CD8-positive, alpha-beta memory T cell (primary cell): Measurements from ENCODE around the gene LPCAT4. TPM values are rescaled to one million over a fixed set of nuclear protein-coding genes. Genes with fewer than 3 reads are reported as not detected.
A peak's percentile ranks its signal among the peaks of the same experiment; 100 is the strongest.
"Not testable (repeated sequence)": the region's sequence is repeated elsewhere in the genome, so short reads cannot be mapped to it uniquely, and the experiment has no call there.

Experiments
- CTCF ChIA-PET: fragments of 350-600 bp; sonication (Branson Sonifier 250); formaldehyde crosslinking; loops from one replicate; lab custom pipeline; 2021; ENCODE audit warnings: antibody characterized with exemption; lab: Charles Lee
- POLR2A ChIA-PET: fragments of 350-600 bp; sonication (Branson Sonifier 250); formaldehyde crosslinking; loops from one replicate; lab custom pipeline; 2021; ENCODE audit warnings: antibody characterized with exemption; lab: Charles Lee
- DNase-seq, 5 donors: peaks; one replicate each; pipeline versions ENCODE4 v3.0.0 to v3.0.0-alpha.2; 2020 to 2022; ENCODE audit warnings: mixed read lengths in 1 of 5
- H3K27ac ChIP-seq: one replicate; pipeline ENCODE4 v1.7.0; 2013; ENCODE audit warnings: low read depth, mild to moderate bottlenecking, low read length, moderate library complexity
- H3K27me3 ChIP-seq: 2 replicates; pipeline ENCODE4 v1.7.0; 2013; ENCODE audit warnings: low read length, mild to moderate bottlenecking; ENCODE audit not compliant: insufficient read depth, poor library complexity, severe bottlenecking
- H3K36me3 ChIP-seq: 2 replicates; pipeline ENCODE4 v1.7.0; 2013; ENCODE audit warnings: mild to moderate bottlenecking, low read length, moderate library complexity; ENCODE audit not compliant: insufficient read depth
- H3K4me1 ChIP-seq: 2 replicates; pipeline ENCODE4 v1.7.0; 2013; ENCODE audit warnings: mild to moderate bottlenecking, low read length, moderate library complexity; ENCODE audit not compliant: insufficient read depth
- H3K4me3 ChIP-seq: 2 replicates; pipeline ENCODE4 v1.7.0; 2013; ENCODE audit warnings: mild to moderate bottlenecking, low read length
- H3K9me3 ChIP-seq: 2 replicates; pipeline ENCODE4 v1.7.0; 2013; ENCODE audit warnings: mild to moderate bottlenecking, low read length
- H3K27ac Mint-ChIP-seq, 8 donors: one replicate each; pipeline ENCODE4 v1.8.0; 2020 to 2021; ENCODE audit warnings: mixed read lengths in 8 of 8, mild to moderate bottlenecking in 6 of 8, inconsistent platforms in 3 of 8, moderate library complexity in 3 of 8
- H3K27me3 Mint-ChIP-seq, 2 donors: one replicate each; pipeline ENCODE4 v1.8.0; 2020 to 2021; ENCODE audit warnings: mixed read lengths in 2 of 2, mild to moderate bottlenecking in 1 of 2, moderate library complexity in 1 of 2
- H3K36me3 Mint-ChIP-seq, 3 donors: one replicate each; pipeline ENCODE4 v1.8.0; 2020 to 2021; ENCODE audit warnings: mixed read lengths in 3 of 3, inconsistent platforms in 1 of 3, mild to moderate bottlenecking in 1 of 3
- H3K4me1 Mint-ChIP-seq, 3 donors: one replicate each; pipeline ENCODE4 v1.8.0; 2020 to 2021; ENCODE audit warnings: mixed read lengths in 3 of 3, inconsistent platforms in 1 of 3, mild to moderate bottlenecking in 1 of 3
- H3K4me3 Mint-ChIP-seq, 7 donors: one replicate each; pipeline ENCODE4 v1.8.0; 2020 to 2021; ENCODE audit warnings: mixed read lengths in 7 of 7, mild to moderate bottlenecking in 6 of 7, moderate library complexity in 4 of 7, inconsistent platforms in 2 of 7
- H3K9me3 Mint-ChIP-seq, 5 donors: one replicate each; pipeline ENCODE4 v1.8.0; 2020 to 2022; ENCODE audit warnings: mixed read lengths in 5 of 5, mild to moderate bottlenecking in 3 of 5, moderate library complexity in 2 of 5, inconsistent platforms in 1 of 5
- polyA plus RNA-seq: library from polyadenylated mRNA; unstranded; fragments of 300-500 nt; fragmentation: Illumina TruSeq; gene quantifications from one replicate; pipeline ENCODE4 v1.2.3, GENCODE V29; 2021
- total RNA-seq, 2 experiments: library from RNA; stranded (reverse); gene quantifications; one replicate each; pipeline ENCODE4 v1.2.3, GENCODE V29; 2021

The LPCAT4 gene
- total and polyA plus RNA-seq, 3 experiments from 2014 or later = 17.4 to 57.4 (median 49.5) TPM

DNA sequence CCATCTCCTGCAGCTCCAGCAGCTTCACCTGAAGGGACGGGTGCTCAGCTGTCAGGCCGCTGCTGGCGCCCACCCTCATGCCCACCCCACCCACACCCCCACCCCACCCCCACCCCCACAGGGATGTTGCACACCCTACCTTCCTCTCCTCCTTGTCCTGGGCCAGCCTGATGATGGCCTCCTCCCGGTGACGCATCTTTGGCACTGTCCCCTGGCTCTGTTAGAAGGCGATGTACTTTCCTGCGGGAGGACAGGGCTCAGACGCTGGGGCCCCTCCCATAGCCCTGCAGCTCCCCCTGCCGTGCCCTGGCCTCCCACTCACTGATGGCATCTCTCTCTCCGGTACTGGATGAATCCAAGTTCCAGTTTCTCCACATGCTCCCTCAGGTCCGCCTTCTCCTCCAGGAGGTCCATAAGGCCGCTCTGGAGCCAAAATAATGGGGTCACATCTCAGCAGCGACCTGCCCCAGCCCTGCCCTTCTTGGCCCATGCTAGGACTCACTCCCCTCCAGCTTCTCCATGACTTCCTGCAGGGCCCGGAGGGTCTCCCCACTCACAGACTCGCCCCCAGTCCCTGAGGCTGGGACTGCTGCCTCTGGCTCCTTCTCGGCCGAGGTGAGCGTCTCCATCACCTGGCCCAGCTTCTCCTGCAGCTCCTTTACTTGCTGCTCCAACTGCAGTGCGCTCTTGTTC is 15.0 kb upstream of the LPCAT4 start:
- H3K27me3 ChIP-seq, CTCF ChIA-PET, H3K4me3 ChIP-seq, DNase-seq, H3K36me3 ChIP-seq, H3K4me1 Mint-ChIP-seq, H3K4me1 ChIP-seq, POLR2A ChIA-PET, H3K36me3 Mint-ChIP-seq, H3K9me3 ChIP-seq, H3K27ac ChIP-seq, H3K27me3 Mint-ChIP-seq, H3K9me3 Mint-ChIP-seq, H3K4me3 Mint-ChIP-seq, H3K27ac Mint-ChIP-seq: not testable (repeated sequence)

DNA sequence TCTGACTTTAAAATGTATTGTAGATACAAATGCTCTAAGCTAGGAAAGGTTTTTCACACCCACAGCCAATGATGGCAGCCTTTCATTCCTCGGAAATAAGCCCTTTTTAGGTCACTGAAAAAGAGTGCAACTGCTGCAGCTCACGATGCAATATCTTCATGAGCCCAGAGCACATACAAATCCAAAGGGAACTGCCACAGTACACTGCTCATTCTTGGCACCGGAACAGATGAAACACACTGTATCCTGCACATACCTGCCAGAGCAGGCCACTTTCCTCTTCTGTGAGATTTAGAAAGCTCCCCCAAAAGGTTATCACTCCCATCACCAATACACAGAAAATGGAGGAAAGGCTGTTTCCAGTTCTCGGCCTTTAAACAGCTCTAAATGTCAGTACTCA is 13.5 kb upstream of the LPCAT4 start:
- POLR2A ChIA-PET, H3K27ac Mint-ChIP-seq, H3K27me3 ChIP-seq, CTCF ChIA-PET, H3K27me3 Mint-ChIP-seq, H3K36me3 ChIP-seq, H3K4me3 Mint-ChIP-seq, H3K27ac ChIP-seq, DNase-seq, H3K4me1 Mint-ChIP-seq, H3K9me3 Mint-ChIP-seq, H3K9me3 ChIP-seq, H3K4me3 ChIP-seq, H3K4me1 ChIP-seq, H3K36me3 Mint-ChIP-seq: not testable (repeated sequence)

DNA sequence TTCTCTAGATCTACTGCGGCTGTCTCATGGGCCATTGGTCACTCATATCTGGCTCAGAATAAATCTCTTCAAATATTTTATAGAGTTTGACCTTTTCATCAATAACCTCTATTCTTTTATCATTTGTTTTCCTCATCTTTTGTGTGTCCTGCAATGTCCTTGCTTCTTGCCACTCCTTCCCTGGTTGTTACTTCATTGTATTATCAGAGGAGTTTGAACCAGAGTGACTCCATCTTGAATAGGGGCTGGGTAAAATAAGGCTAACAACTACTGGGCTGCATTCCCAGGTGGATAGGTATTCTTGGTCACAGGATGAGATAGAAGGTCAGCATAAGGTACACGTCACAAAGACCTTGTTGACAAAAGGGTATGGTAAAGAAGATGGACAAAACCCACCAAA is 9.9 kb upstream of the LPCAT4 start:
- H3K4me3 Mint-ChIP-seq = no peak overlapping the region
- no peak overlapping the region for H3K27ac Mint-ChIP-seq
- POLR2A ChIA-PET = no interaction called here
- no peaks in the 10 kb centered on the region for H3K4me1 Mint-ChIP-seq
- peaks cover 0 to 6% (median 1%) of the 10 kb centered on the region in 3 donors for H3K36me3 Mint-ChIP-seq
- H3K27me3 Mint-ChIP-seq = peaks cover 0 to 2% of the 10 kb centered on the region in 2 donors
- no peaks in the 10 kb centered on the region for H3K9me3 ChIP-seq
- H3K9me3 Mint-ChIP-seq = no peaks in the 10 kb centered on the region
- no peak for DNase-seq
- no peaks in the 10 kb centered on the region for H3K36me3 ChIP-seq
- CTCF ChIA-PET = no interaction called here
- H3K27me3 ChIP-seq = no peaks in the 10 kb centered on the region
- H3K27ac ChIP-seq = no peak overlapping the region
- H3K4me1 ChIP-seq = no peaks in the 10 kb centered on the region
- no peak overlapping the region for H3K4me3 ChIP-seq

DNA sequence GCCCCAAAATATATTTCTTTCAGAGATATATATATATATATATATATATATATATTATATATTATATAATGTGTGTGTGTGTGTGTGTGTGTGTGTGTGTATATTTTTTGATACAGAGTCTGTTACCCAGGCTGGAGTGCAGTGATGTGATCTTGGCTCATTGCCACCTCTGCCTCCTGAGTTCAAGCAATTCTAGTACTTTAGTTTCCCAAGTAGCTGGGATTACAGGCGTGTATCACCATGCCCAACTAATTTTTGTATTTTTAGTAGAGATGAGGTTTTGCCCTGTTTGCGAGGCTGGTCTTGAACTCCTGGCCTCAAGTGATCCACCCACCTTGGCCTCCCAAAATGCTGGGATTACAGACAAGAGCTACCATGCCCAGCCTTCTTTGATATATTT is 8.5 kb upstream of the LPCAT4 start:
- H3K36me3 ChIP-seq, H3K27me3 ChIP-seq, DNase-seq, H3K27ac ChIP-seq, H3K4me1 Mint-ChIP-seq, CTCF ChIA-PET, H3K4me1 ChIP-seq, POLR2A ChIA-PET, H3K9me3 Mint-ChIP-seq, H3K4me3 ChIP-seq, H3K9me3 ChIP-seq, H3K4me3 Mint-ChIP-seq, H3K27me3 Mint-ChIP-seq, H3K36me3 Mint-ChIP-seq: not testable (repeated sequence)
- peak overlapping the region in 1 of 8 donors; percentile 3 for H3K27ac Mint-ChIP-seq

DNA sequence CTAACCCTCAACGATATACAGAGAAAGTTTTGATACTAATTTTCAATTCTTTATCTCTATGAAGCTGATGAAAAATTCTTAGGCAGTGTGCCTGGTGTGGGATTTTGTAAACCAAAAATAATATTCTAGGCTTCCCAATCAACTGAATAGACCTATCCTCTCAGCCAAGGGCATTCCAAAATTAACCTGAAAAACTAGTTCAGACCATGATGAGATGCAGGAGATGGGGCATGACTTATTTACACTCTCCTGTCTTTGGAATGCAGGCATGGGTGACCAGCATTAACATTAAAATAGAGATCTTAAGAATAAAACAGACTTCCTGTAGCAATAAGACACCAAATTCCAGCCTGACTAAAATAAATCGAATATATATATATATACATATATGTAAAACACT is 7.8 kb upstream of the LPCAT4 start:
- Mint-ChIP-seq H3K27ac (no peak overlapping the region), H3K36me3 (peaks cover 0 to 2% (median 0%) of the 10 kb centered on the region in 3 donors), H3K9me3 (no peaks in the 10 kb centered on the region), H3K4me1 (peaks cover 1 to 6% (median 4%) of the 10 kb centered on the region in 3 donors), H3K4me3 (no peak overlapping the region), H3K27me3 (peaks cover 0 to 2% of the 10 kb centered on the region in 2 donors)
- POLR2A ChIA-PET = no interaction called here
- Histone ChIP-seq H3K27me3 (no peaks in the 10 kb centered on the region), H3K4me1 (no peaks in the 10 kb centered on the region), H3K27ac (no peak overlapping the region), H3K4me3 (no peak overlapping the region), H3K36me3 (no peaks in the 10 kb centered on the region), H3K9me3 (no peaks in the 10 kb centered on the region)
- DNase-seq = no peak
- CTCF ChIA-PET = no interaction called here

DNA sequence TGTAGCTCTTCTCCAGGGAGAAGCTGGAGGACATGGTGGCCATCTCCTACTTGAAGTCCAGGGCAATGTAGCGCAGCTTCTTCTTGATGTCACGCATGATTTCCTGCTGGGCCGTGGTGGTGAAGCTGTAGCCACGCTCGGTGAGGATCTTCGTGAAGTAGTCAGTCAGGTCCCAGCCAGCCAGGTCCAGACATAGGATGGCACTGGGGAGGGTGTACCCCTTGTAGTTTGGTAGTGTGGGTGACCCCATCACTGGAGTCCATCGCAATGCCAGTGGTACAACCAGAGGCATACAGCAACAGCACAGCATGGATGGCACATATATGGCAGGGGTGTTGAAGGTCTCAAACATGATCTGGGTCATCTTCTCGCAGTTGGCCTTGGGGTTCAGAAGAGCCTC is 7.0 kb upstream of the LPCAT4 start:
- no peaks in the 10 kb centered on the region for H3K9me3 ChIP-seq
- H3K36me3 ChIP-seq = no peaks in the 10 kb centered on the region
- DNase-seq = no peak
- Mint-ChIP-seq H3K27me3 (peaks cover 0 to 2% of the 10 kb centered on the region in 2 donors), H3K9me3 (no peaks in the 10 kb centered on the region), H3K4me1 (peaks cover 4 to 11% (median 5%) of the 10 kb centered on the region in 3 donors), H3K36me3 (no peaks in the 10 kb centered on the region), H3K4me3 (no peak overlapping the region), H3K27ac (peak overlapping the region in 2 of 8 donors; percentile 22 to 73)
- CTCF ChIA-PET = no interaction called here
- H3K27me3 ChIP-seq = no peaks in the 10 kb centered on the region
- no peaks in the 10 kb centered on the region for H3K4me1 ChIP-seq
- POLR2A ChIA-PET = no interaction called here
- H3K4me3 ChIP-seq = no peak overlapping the region
- no peak overlapping the region for H3K27ac ChIP-seq

DNA sequence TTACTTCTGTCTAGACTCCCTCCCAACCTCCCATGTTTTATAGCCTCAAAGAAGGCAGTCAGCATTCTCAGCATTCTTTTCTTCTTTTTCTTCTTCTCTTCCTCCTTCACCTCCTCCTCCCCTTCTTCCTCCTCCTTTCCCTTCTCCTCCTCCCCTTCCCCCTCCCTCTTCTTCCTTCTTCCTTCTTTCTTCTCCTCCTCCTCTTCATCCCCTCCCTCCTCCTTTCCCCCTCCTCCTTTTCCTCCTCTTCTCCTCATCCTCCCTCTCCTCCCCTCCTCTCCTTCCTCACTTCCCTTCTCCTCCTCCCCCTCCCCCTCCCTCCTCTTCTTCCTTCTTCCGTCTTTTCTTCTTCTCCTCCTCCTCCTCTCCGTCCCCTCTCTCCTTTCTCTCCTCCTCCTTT is 3.6 kb upstream of the LPCAT4 start:
- CTCF ChIA-PET = no interaction called here
- no peak for DNase-seq
- Histone ChIP-seq H3K9me3 (no peaks in the 10 kb centered on the region), H3K4me1 (peaks cover 15% of the 10 kb centered on the region), H3K27ac (no peak overlapping the region), H3K4me3 (no peak overlapping the region), H3K36me3 (no peaks in the 10 kb centered on the region), H3K27me3 (no peaks in the 10 kb centered on the region)
- H3K27ac Mint-ChIP-seq = peak overlapping the region in 7 of 8 donors; percentile 21 to 83 (median 50)
- peaks cover 0 to 13% (median 0%) of the 10 kb centered on the region in 3 donors for H3K36me3 Mint-ChIP-seq
- no peaks in the 10 kb centered on the region for H3K27me3 Mint-ChIP-seq
- POLR2A ChIA-PET = no interaction called here
- H3K4me3 Mint-ChIP-seq = peak overlapping the region in 2 of 7 donors; percentile 36 to 70
- peaks cover 19 to 34% (median 23%) of the 10 kb centered on the region in 3 donors for H3K4me1 Mint-ChIP-seq
- H3K9me3 Mint-ChIP-seq = no peaks in the 10 kb centered on the region

DNA sequence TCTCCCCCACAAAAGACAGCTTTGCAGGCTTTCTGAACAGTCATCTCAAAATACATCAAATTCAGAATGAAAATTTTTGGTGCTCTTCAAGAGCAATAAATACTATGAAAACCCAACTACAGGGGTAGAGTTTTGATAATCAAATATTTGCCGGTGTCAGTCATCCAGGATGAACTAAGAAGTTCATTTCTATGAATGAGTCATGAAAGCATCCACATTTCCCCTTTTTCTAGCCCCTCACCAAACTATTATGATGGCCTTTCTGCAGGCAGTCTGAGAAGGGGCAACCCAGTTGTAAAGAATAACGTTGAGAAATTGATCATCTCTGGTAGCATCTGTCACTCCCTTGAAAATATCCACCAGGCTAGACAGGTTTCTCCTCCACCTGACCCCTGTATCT is 3.1 kb upstream of the LPCAT4 start:
- peaks cover 20% of the 10 kb centered on the region for H3K4me1 ChIP-seq
- peak overlapping the region in 3 of 7 donors; percentile 2 to 70 (median 36) for H3K4me3 Mint-ChIP-seq
- POLR2A ChIA-PET = no interaction called here
- no peaks in the 10 kb centered on the region for H3K9me3 Mint-ChIP-seq
- CTCF ChIA-PET = no interaction called here
- H3K4me1 Mint-ChIP-seq = peaks cover 24 to 39% (median 28%) of the 10 kb centered on the region in 3 donors
- no peaks in the 10 kb centered on the region for H3K36me3 ChIP-seq
- no peaks in the 10 kb centered on the region for H3K9me3 ChIP-seq
- H3K4me3 ChIP-seq = no peak overlapping the region
- peaks cover 0 to 13% (median 0%) of the 10 kb centered on the region in 3 donors for H3K36me3 Mint-ChIP-seq
- H3K27ac Mint-ChIP-seq = peak overlapping the region; percentile 4 to 83 (median 66)
- DNase-seq = no peak
- no peaks in the 10 kb centered on the region for H3K27me3 Mint-ChIP-seq
- no peak overlapping the region for H3K27ac ChIP-seq
- no peaks in the 10 kb centered on the region for H3K27me3 ChIP-seq
